Activated naive CD4-positive, alpha-beta T cell (primary cell): ENCODE results near the gene CRACR2A.

Experiments
- DNase-seq, 4 experiments: peaks; one replicate each; lab custom pipeline; 2025; lab: John Stamatoyannopoulos, UW

The CRACR2A gene

GRCh38 chr12:3752096-3752709, 706 bp downstream of the CRACR2A start:
- peak; percentile 18 to 46 (median 33) for DNase-seq

DNA sequence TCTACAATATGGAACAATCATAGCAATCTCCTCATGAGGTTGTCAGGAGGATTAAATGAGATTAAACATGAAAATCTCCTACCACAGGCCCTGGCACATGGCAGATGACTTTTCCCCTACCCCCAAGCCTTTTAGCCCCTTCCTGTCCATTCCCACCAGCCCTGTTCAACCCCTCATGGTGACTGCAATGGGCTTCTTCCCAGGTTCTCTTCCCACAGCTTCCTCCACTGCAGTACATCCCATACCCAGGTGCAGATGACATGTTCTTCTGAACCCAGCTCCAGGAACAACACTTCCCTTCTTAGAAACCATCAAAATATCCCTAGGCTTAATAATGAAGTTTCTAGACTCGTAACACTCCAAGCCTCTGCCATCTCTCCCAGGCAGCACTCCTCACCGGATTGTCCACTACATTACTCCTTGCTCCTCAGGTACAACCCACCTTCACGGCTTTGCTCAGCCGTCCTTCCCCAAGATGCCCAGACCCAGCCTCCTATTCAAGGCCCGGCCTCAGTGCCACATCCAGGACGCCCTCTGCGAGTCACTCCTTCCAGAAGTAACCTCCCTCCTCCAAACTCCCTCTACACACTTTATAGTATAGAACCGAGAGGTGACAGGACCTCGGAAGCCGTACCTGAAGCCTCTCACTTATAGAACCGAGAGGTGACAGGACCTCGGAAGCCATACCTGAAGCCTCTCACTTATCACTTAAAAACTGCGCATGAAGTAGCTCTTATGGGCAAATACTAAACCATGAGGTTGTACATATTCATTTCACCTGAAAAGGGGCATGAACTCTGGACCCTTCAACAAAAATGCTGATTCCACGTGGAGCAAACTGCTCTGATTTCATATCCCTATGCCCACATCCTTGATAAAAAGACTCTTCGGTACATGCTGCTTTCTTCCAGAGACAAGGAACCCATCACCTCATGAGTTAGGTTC, 1.5 kb downstream of the CRACR2A start:
- DNase-seq, result no peak

GRCh38 chr12:3750616-3751015, 2.3 kb downstream of the CRACR2A start:
- no peak for DNase-seq

GRCh38 chr12:3748620-3749019, 4.3 kb downstream of the CRACR2A start:
- DNase-seq, result no peak

- DNase-seq, result no peak
Observed at GRCh38 chr12:3747976-3748619, 4.8 kb downstream of the CRACR2A start.

DNA sequence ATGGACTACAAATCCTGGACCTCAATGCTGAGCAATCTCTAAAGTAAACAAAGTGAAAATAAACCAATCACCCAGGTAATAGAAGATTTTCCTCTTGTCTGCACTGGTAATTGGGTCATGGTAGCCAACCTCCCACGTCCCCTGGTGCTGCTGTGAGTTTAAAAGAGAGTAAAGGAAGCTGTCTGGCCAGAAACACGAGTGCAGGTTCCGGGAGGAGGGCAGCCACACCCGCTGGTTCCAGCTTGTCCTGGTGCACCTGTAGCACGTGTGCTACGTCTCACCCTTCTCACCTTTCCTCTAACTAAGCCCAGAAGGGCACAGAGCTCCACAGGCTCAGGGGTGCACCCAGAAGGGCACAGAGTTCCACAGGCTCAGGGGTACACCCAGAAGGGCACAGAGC, 5.4 kb downstream of the CRACR2A start:
- DNase-seq, result no peak

DNA sequence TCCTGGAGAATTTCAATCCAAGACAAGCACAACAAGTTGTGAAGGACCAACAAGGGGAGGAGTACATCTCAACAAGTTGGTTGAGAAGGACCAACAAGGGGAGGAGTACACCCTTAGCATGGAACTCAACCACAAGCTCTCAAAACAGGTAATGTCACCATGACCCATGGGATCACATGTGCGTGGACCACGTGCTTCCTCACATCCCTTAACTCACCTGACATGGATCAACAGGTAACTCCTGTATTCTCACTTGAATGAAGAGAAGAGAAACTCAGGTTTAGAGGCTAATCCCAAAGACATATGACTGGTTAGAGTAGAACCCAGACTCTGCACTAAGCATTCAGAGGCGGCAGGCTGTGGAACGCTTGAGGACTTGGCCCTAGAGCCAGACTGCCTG, 6.2 kb downstream of the CRACR2A start:
- DNase-seq, result no peak

- DNase-seq, result no peak
Observed at GRCh38 chr12:3745152-3745551, 7.8 kb downstream of the CRACR2A start.

- no peak for DNase-seq
Observed at GRCh38 chr12:3744229-3744901, 8.5 kb downstream of the CRACR2A start.

DNA sequence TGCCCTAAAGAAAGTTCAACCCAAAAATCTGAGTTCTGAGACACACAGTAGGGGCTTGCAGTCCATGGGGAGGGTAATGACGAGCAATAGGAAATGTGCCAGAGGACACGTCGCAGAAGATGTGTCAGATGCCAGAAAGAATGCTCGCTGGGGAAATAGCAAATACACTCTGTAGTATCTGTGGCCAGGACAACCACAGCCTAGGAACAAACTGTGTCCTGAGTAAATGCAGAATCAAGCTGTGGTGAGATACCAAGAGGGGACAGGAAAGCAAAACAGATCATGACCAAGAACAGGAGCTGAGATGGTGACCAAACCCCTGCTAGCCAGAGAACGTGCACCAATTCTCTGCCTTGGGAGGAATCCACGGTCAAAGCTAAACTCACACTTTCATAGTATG, 9.1 kb downstream of the CRACR2A start:
- no peak for DNase-seq

DNA sequence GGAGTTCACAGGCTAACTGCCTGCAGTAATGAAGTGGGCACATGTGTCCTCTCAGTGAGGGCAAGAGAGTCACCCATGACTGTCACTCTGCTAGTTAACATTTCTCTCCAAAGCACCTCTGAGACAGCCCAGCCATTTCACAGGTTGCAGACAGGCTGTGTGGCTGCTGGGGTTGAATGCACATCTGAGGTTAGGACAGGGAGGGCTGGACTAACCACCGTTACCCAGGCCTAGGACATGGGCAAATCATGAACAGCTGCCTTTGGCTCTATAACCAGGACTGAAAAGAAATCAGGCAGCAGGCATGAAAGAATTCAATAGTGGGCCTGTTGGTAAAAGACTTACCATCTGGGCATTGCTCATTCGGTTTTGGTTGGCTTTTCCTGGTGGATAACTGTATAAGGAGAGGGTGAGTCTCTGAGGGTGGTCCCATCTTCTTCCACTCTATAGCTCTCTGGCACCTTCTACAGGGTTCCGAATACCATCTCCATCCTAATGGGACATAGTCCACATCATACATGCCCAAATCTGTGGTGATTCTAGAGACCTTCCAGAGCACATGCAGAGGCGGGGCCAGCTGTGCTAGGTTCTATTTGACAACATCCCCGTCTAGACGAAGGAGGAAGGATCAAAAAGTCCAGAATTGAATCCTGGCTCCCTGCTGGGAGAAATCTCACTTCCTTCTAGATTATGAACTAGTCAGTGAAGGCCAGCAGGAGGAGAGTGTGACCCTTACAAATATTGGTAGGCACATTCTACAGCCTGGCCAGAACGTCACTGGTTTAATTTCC, 10.8 kb downstream of the CRACR2A start:
- no peak for DNase-seq

DNA sequence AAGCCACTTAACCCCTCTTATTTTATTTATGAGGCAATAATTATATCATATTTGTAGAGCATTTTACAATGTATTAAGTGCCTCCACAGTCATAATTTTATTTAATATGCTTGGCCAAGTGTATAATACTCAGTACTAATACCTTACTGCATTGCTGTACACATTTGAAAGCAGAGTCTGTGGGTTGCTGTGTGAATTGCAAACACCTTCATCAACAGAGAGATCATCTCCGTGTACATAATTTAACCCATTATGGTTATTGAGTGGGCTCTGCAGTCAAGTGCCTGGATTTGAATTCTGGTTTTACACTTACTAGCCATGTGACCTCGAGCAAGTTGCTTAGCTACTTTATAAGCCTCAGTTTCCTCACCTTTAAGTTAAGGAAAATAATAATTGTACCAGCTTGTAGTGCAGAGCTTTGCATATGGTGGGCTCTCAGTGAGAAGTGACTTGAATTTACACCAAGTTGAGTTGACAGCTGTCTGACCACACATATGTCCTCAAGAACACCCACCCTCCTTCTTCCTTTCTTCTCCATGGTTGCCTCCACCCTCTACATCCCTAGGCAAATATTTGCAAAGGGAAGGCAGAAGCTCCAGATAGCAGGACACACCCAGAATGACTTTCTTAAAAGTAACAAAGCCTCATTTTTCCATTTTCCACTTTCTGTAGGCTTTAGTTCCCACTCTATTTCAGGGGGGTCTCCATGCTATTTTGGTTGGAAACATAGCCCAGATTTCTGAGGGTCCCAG, 12.3 kb downstream of the CRACR2A start:
- DNase-seq, result no peak

DNA sequence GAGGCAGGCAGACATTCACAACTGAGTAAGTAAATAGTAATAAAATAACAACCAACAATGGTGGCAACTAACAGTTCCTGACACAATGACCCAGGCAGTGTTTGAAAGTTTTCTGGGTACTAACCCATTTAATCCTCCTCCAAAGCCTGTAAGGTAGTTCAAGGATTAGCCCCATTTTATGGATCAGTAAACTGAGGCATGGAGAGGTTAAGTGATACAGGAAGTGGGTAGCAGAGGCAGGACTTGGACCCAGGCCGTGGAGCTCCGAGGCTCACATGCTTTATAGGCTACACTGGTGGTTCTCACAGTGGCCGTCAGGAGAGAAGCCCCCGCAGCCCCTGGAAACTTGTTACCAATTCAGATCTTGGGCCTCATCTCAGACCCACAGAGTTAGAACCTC, 17.5 kb downstream of the CRACR2A start:
- DNase-seq, result no peak

- no peak for DNase-seq
Observed at GRCh38 chr12:3732901-3733300, 20.0 kb downstream of the CRACR2A start.

- DNase-seq, result no peak
Observed at GRCh38 chr12:3730111-3730510, 22.8 kb downstream of the CRACR2A start.

DNA sequence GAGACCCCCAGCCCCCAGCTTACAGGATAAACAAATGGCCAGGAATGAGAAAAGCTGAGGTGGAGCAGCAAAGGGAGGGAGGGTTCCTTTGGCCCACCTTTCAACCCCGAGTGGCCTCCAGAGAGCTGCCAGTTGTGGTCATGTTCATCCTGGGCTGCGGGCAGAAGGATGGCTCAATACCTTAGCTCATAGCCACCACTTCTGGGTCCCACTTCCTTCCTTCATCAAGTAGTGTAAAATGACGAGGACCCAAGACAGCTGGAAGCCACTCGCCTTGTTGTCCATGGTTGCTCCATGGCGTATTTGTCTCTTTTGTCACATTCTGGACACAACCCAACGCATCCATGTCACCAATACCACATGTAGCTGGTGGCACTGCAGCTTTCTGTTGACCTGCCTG, 24.2 kb downstream of the CRACR2A start:
- no peak for DNase-seq

DNA sequence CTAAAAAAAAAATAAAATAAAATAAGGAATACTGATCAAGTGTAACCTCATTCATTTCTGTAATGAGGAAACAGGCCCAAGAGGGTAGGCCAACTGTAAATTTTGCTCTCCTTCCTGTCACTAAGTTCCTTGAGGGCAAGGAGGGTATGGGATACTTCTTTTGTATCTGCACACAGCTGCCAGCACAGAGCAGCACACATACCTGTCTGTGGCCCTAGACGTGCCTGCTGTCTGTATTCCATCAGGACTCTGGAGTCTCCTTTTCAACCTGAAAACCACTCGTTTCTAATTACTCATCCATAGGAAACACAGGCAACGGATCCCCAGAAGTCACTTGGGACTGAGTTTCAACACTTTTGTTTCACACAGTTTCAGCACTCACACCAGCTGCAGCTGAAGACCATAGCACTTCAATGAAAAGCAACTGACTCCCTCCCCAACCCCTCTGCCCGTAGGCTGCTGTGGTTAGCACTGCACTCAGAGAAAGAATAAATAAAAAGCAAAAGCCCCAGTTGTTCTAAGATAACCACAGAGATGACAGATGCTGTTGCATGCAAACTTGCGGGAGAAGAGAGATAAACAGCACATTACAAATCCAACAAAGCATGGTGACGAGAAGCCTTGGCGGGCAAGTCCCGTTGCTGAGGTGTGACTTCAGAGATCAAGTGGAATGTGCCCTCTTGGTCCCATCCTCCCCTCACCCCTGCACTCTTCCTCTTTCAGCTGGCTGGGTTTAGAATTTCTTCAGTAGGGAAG, 24.9 kb downstream of the CRACR2A start:
- no peak for DNase-seq

DNA sequence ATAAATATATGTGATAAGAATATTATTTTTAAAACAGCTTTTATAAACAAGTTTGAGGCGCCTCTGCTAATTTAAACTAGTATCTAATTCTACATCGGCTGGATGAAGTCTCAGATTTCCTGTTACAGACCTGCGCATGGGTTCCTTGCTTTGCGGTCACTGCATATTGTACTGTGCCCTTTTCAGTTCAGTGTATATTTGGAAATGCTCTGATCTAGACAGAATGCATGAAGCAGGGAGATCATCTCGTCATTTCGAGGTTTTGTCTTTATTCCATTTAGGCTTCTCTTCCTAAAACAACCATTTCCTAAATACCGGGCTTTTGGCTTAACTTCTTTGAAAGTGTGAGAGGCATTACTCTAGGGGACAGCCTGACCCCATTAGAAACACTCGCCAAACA, 25.6 kb downstream of the CRACR2A start:
- DNase-seq, result no peak

DNA sequence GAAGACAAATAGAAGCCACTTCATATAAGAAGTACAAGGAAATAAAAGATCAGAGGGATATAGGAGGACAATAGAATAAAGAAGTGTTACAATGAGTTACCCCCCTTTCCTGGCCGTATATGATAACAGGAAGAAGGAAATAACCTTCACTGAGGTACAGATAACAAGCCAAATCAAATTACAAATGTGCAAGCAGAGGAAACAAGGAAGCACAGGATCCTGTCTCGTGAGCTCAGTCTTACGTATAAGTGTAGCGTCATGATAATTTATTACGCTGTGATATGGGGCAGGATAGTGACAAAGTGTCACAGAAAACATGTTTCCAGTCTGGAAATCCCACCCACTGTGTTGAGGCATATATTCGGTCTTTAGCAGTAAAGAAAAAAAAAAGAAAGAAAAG, 26.5 kb downstream of the CRACR2A start:
- no peak for DNase-seq
